ENCODE measurements around the gene TMEM240.
A peak's percentile ranks its signal among the peaks of the same experiment; 100 is the strongest.

Gene TMEM240

DNA sequence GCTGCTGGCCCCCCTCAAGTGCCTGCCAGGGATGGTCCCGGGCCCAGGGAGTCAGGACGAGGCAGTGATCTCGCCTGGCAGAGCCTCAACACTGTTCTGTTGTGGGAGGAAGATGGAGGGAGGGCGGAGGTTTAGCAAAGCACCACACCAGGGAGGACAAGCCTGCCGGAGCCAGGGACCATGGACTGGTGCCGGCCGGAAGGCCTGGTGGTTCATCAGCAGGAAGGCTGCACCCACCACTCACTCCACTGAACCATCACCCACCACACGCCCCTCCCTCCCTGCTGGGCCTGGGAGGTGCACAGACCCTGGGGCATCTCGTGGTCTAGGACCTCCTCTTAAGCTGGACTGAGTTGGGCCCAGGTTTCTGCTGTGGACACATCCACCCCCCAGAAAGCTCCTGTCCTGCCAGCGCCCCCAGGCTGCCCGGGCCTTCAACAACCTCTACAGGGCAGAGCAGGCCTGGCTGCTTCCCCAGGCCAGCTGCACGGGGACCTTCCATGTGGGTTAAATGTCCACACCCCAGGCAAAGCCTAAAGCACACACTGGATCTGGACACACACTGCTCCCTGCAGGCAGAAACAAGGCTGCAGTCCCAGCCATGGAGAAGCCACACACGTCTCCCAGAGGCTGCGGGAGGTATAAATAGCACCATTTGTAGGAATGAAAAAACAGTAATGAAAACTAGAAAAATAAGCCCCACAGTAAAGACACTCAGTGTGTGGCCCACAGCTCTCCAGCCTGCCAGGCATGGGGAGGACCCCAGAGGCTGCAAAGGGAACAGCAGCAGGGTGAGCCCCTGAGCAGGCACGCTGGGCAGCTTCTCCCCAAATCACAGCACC lies 10.4 kb upstream of the TMEM240 start:
- Histone ChIP-seq H3K9ac (ENCODE audit: low read depth, low read length, poor library complexity) (no peak overlapping the region), H3K4ac (ENCODE audit: low read length) (no peak overlapping the region), H3K4me2 (ENCODE audit: insufficient read depth, low read length, poor library complexity, severe bottlenecking) (no peak overlapping the region), H3K79me1 (ENCODE audit: low read depth, low read length) (peaks cover 18% of the 10 kb centered on the region), H3K9me3 (replicated peaks in 1 of 2; ENCODE audit: control insufficient read depth in 2 of 2, insufficient read depth in 1 of 2, low read depth in 1 of 2, low read length in 2 of 2) (no peaks in the 10 kb centered on the region), H3K4me1 (ENCODE audit: control insufficient read depth in 2 of 2, insufficient read depth in 1 of 2, low read depth in 1 of 2, low read length in 2 of 2) (peaks cover 8 to 15% of the 10 kb centered on the region in 2 donors), H2BK12ac (ENCODE audit: low read length) (no peak overlapping the region), H4K8ac (ENCODE audit: low read depth, low read length) (no peak overlapping the region), H3K36me3 (replicated peaks in 1 of 2; ENCODE audit: control insufficient read depth in 2 of 2, insufficient read depth in 2 of 2, low read length in 2 of 2) (peaks cover 4 to 5% of the 10 kb centered on the region in 2 donors), H3K27ac (replicated peaks; ENCODE audit: low read length) (no peak overlapping the region), H3K23ac (ENCODE audit: low read depth, low read length, poor library complexity) (no peak overlapping the region), H2BK15ac (ENCODE audit: low read length) (no peak overlapping the region), H2AK5ac (ENCODE audit: low read depth, low read length) (no peak overlapping the region), H2BK5ac (ENCODE audit: low read length) (peak overlapping the region; percentile 1), H3K4me3 (ENCODE audit: low read length in 2 of 2) (no peak overlapping the region), H3K27me3 (ENCODE audit: control insufficient read depth in 3 of 3, insufficient read depth in 3 of 3, low read depth in 1 of 3, low read length in 3 of 3) (no peaks in the 10 kb centered on the region), H3K14ac (ENCODE audit: low read length) (no peak overlapping the region), H2AFZ (ENCODE audit: low read length) (no peak overlapping the region), H4K91ac (ENCODE audit: low read depth, low read length, poor library complexity) (no peak overlapping the region), H2BK120ac (ENCODE audit: low read depth, low read length) (no peak overlapping the region), H3K18ac (ENCODE audit: low read length) (peak overlapping the region; percentile 80)
- no peak for DNase-seq (ENCODE audit: low spot score)
- WGBS, 2 donors (ENCODE audit: extremely low coverage in 2 of 2, insufficient read length in 2 of 2, insufficient replicate concordance in 1 of 2), result no CpG with 5 or more reads among the region's 15 CpGs

- whole genome bisulfite sequencing, 2 donors (ENCODE audit: extremely low coverage in 2 of 2, insufficient read length in 2 of 2, insufficient replicate concordance in 1 of 2), result no CpG with 5 or more reads among the region's 7 CpGs
- H3K4me2 ChIP-seq (ENCODE audit: insufficient read depth, low read length, poor library complexity, severe bottlenecking), result no peak overlapping the region
- no peak overlapping the region for H2BK5ac ChIP-seq (ENCODE audit: low read length)
- no peak overlapping the region for H3K14ac ChIP-seq (ENCODE audit: low read length)
- peaks cover 5% of the 10 kb centered on the region in 2 donors for H3K36me3 ChIP-seq (replicated peaks in 1 of 2; ENCODE audit: control insufficient read depth in 2 of 2, insufficient read depth in 2 of 2, low read length in 2 of 2)
- H4K91ac ChIP-seq (ENCODE audit: low read depth, low read length, poor library complexity), result no peak overlapping the region
- H4K8ac ChIP-seq (ENCODE audit: low read depth, low read length), result no peak overlapping the region
- H3K27me3 ChIP-seq (ENCODE audit: control insufficient read depth in 3 of 3, insufficient read depth in 3 of 3, low read depth in 1 of 3, low read length in 3 of 3), result no peaks in the 10 kb centered on the region
- H2BK12ac ChIP-seq (ENCODE audit: low read length), result no peak overlapping the region
- H3K23ac ChIP-seq (ENCODE audit: low read depth, low read length, poor library complexity), result no peak overlapping the region
- no peak overlapping the region for H3K4me3 ChIP-seq (ENCODE audit: low read length in 2 of 2)
- H2BK15ac ChIP-seq (ENCODE audit: low read length), result no peak overlapping the region
- H3K27ac ChIP-seq (replicated peaks; ENCODE audit: low read length), result no peak overlapping the region
- H3K4ac ChIP-seq (ENCODE audit: low read length), result no peak overlapping the region
- H3K9ac ChIP-seq (ENCODE audit: low read depth, low read length, poor library complexity), result no peak overlapping the region
- H2BK120ac ChIP-seq (ENCODE audit: low read depth, low read length), result no peak overlapping the region
- peaks cover 14% of the 10 kb centered on the region for H3K79me1 ChIP-seq (ENCODE audit: low read depth, low read length)
- H3K4me1 ChIP-seq (ENCODE audit: control insufficient read depth in 2 of 2, insufficient read depth in 1 of 2, low read depth in 1 of 2, low read length in 2 of 2), result peaks cover 4 to 8% of the 10 kb centered on the region in 2 donors
- H2AFZ ChIP-seq (ENCODE audit: low read length), result no peak overlapping the region
- no peaks in the 10 kb centered on the region for H3K9me3 ChIP-seq (replicated peaks in 1 of 2; ENCODE audit: control insufficient read depth in 2 of 2, insufficient read depth in 1 of 2, low read depth in 1 of 2, low read length in 2 of 2)
- no peak overlapping the region for H2AK5ac ChIP-seq (ENCODE audit: low read depth, low read length)
- H3K18ac ChIP-seq (ENCODE audit: low read length), result no peak overlapping the region
- DNase-seq (ENCODE audit: low spot score), result no peak
Measured at GRCh38 chr1:1550087-1550486, 9.7 kb upstream of the TMEM240 start.

- no peaks in the 10 kb centered on the region for H3K9me3 ChIP-seq (replicated peaks in 1 of 2; ENCODE audit: control insufficient read depth in 2 of 2, insufficient read depth in 1 of 2, low read depth in 1 of 2, low read length in 2 of 2)
- H2AK5ac ChIP-seq (ENCODE audit: low read depth, low read length), result no peak overlapping the region
- no peak for DNase-seq (ENCODE audit: low spot score)
- H3K14ac ChIP-seq (ENCODE audit: low read length), result no peak overlapping the region
- peak overlapping the region; percentile 16 for H2BK12ac ChIP-seq (ENCODE audit: low read length)
- no peak overlapping the region for H3K9ac ChIP-seq (ENCODE audit: low read depth, low read length, poor library complexity)
- no peaks in the 10 kb centered on the region for H3K27me3 ChIP-seq (ENCODE audit: control insufficient read depth in 3 of 3, insufficient read depth in 3 of 3, low read depth in 1 of 3, low read length in 3 of 3)
- H3K4me1 ChIP-seq (ENCODE audit: control insufficient read depth in 2 of 2, insufficient read depth in 1 of 2, low read depth in 1 of 2, low read length in 2 of 2), result no peaks in the 10 kb centered on the region
- H2BK5ac ChIP-seq (ENCODE audit: low read length), result no peak overlapping the region
- no peak overlapping the region for H2AFZ ChIP-seq (ENCODE audit: low read length)
- H3K4me3 ChIP-seq (ENCODE audit: low read length in 2 of 2), result no peak overlapping the region
- no peak overlapping the region for H2BK120ac ChIP-seq (ENCODE audit: low read depth, low read length)
- H3K18ac ChIP-seq (ENCODE audit: low read length), result no peak overlapping the region
- H3K4ac ChIP-seq (ENCODE audit: low read length), result no peak overlapping the region
- no peak overlapping the region for H3K23ac ChIP-seq (ENCODE audit: low read depth, low read length, poor library complexity)
- peaks cover 14% of the 10 kb centered on the region for H3K79me1 ChIP-seq (ENCODE audit: low read depth, low read length)
- H4K91ac ChIP-seq (ENCODE audit: low read depth, low read length, poor library complexity), result no peak overlapping the region
- WGBS, 2 donors (ENCODE audit: extremely low coverage in 2 of 2, insufficient read length in 2 of 2, insufficient replicate concordance in 1 of 2), result no CpG with 5 or more reads among the region's 14 CpGs
- peaks cover 5 to 8% of the 10 kb centered on the region in 2 donors for H3K36me3 ChIP-seq (replicated peaks in 1 of 2; ENCODE audit: control insufficient read depth in 2 of 2, insufficient read depth in 2 of 2, low read length in 2 of 2)
- H3K4me2 ChIP-seq (ENCODE audit: insufficient read depth, low read length, poor library complexity, severe bottlenecking), result no peak overlapping the region
- H4K8ac ChIP-seq (ENCODE audit: low read depth, low read length), result peak overlapping the region; percentile 82
- no peak overlapping the region for H2BK15ac ChIP-seq (ENCODE audit: low read length)
- no peak overlapping the region for H3K27ac ChIP-seq (replicated peaks; ENCODE audit: low read length)
Measured at GRCh38 chr1:1548591-1548990, 8.2 kb upstream of the TMEM240 start.

- Histone ChIP-seq H3K36me3 (replicated peaks in 1 of 2; ENCODE audit: control insufficient read depth in 2 of 2, insufficient read depth in 2 of 2, low read length in 2 of 2) (peaks cover 7 to 15% of the 10 kb centered on the region in 2 donors), H2BK15ac (ENCODE audit: low read length) (no peak overlapping the region), H2BK120ac (ENCODE audit: low read depth, low read length) (no peak overlapping the region), H2AK5ac (ENCODE audit: low read depth, low read length) (no peak overlapping the region), H3K27ac (replicated peaks; ENCODE audit: low read length) (no peak overlapping the region), H4K91ac (ENCODE audit: low read depth, low read length, poor library complexity) (no peak overlapping the region), H3K23ac (ENCODE audit: low read depth, low read length, poor library complexity) (no peak overlapping the region), H3K79me1 (ENCODE audit: low read depth, low read length) (peaks cover 19% of the 10 kb centered on the region), H3K9ac (ENCODE audit: low read depth, low read length, poor library complexity) (no peak overlapping the region), H2BK5ac (ENCODE audit: low read length) (no peak overlapping the region), H3K4ac (ENCODE audit: low read length) (no peak overlapping the region), H3K4me2 (ENCODE audit: insufficient read depth, low read length, poor library complexity, severe bottlenecking) (no peak overlapping the region), H3K9me3 (replicated peaks in 1 of 2; ENCODE audit: control insufficient read depth in 2 of 2, insufficient read depth in 1 of 2, low read depth in 1 of 2, low read length in 2 of 2) (no peaks in the 10 kb centered on the region), H2AFZ (ENCODE audit: low read length) (no peak overlapping the region), H2BK12ac (ENCODE audit: low read length) (no peak overlapping the region), H3K14ac (ENCODE audit: low read length) (no peak overlapping the region), H4K8ac (ENCODE audit: low read depth, low read length) (no peak overlapping the region), H3K18ac (ENCODE audit: low read length) (no peak overlapping the region), H3K4me1 (ENCODE audit: control insufficient read depth in 2 of 2, insufficient read depth in 1 of 2, low read depth in 1 of 2, low read length in 2 of 2) (no peaks in the 10 kb centered on the region), H3K4me3 (ENCODE audit: low read length in 2 of 2) (no peak overlapping the region), H3K27me3 (ENCODE audit: control insufficient read depth in 3 of 3, insufficient read depth in 3 of 3, low read depth in 1 of 3, low read length in 3 of 3) (no peaks in the 10 kb centered on the region)
- no peak for DNase-seq (ENCODE audit: low spot score)
- no CpG with 5 or more reads among the region's 19 CpGs for WGBS, 2 donors (ENCODE audit: extremely low coverage in 2 of 2, insufficient read length in 2 of 2, insufficient replicate concordance in 1 of 2)
Measured at GRCh38 chr1:1547476-1547875, 7.1 kb upstream of the TMEM240 start.
